Measurements from ENCODE around the gene MYOM1.

GRCh38 chr18:3094338-3094684 lies 125.5 kb downstream of the MYOM1 start:
- TF ChIP-seq SIN3A (IDR thresholded peaks at IDR 0.05; ENCODE audit: borderline replicate concordance, insufficient read depth, low read depth, low read length) (no peak), POLR2AphosphoS5 (IDR thresholded peaks at IDR 0.05; ENCODE audit: low read depth, low read length) (no peak)
- TF ChIP-seq, protein P1, sequence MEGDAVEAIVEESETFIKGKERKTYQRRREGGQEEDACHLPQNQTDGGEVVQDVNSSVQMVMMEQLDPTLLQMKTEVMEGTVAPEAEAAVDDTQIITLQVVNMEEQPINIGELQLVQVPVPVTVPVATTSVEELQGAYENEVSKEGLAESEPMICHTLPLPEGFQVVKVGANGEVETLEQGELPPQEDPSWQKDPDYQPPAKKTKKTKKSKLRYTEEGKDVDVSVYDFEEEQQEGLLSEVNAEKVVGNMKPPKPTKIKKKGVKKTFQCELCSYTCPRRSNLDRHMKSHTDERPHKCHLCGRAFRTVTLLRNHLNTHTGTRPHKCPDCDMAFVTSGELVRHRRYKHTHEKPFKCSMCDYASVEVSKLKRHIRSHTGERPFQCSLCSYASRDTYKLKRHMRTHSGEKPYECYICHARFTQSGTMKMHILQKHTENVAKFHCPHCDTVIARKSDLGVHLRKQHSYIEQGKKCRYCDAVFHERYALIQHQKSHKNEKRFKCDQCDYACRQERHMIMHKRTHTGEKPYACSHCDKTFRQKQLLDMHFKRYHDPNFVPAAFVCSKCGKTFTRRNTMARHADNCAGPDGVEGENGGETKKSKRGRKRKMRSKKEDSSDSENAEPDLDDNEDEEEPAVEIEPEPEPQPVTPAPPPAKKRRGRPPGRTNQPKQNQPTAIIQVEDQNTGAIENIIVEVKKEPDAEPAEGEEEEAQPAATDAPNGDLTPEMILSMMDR (IDR thresholded peaks at IDR 0.05): no peak
